UCSD-AML1 (cell line): ENCODE measurements around the gene MRM2.
"Not testable (repeated sequence)": the region's sequence is repeated elsewhere in the genome, so short reads cannot be mapped to it uniquely, and the experiment has no call there.

Experiments
- DNase-seq: peaks from one replicate; lab custom pipeline; 2025; ENCODE audit not compliant: unreplicated experiment; lab: John Stamatoyannopoulos, UW

MRM2 gene

GRCh38 chr7:2269089-2269990 lies 27.3 kb upstream of the MRM2 start:
- DNase-seq: not testable (repeated sequence)

GRCh38 chr7:2266911-2267310 lies 24.9 kb upstream of the MRM2 start:
- no peak for DNase-seq

DNA sequence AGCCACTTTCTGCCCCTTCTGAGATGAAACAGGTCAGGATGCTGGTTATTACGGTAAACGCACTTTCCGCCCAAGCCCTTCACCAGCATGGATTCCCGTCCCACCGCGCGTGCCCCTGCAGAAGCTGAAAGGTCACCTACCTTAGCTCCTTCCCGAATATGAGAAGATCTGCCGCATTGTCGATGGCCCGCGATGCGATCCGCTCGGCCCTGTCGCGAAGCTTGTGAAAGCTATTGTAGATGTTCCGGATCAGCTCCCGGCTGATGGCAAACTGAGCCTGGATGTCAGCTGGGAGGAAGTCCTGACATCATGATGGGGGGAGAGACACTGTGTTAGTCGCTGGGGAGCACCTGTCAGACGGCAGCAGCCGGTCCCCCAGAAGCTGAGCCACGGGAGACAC lies 22.2 kb upstream of the MRM2 start:
- DNase-seq: no peak

- no peak for DNase-seq
Observed at GRCh38 chr7:2263176-2263575, 21.2 kb upstream of the MRM2 start.

DNA sequence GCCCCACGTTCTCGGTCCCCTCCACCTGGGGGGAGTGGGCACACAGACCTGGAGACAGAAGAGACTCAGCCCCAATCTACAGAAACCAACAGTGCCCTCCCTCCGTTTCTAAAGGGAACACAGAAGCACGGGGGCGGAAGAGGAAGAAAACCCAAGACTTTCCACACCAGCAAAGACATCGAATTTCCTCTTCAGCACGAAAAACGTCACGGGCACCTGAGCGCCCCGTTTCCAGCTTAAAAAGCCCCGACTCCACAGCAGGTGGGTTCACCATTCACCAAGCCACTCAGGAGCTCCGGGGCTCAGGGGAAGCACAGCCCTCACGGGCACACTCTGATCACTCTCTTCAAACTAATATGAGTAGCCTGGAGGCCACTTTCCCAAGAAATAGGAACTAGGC lies 19.6 kb upstream of the MRM2 start:
- DNase-seq: peak; percentile 14

DNA sequence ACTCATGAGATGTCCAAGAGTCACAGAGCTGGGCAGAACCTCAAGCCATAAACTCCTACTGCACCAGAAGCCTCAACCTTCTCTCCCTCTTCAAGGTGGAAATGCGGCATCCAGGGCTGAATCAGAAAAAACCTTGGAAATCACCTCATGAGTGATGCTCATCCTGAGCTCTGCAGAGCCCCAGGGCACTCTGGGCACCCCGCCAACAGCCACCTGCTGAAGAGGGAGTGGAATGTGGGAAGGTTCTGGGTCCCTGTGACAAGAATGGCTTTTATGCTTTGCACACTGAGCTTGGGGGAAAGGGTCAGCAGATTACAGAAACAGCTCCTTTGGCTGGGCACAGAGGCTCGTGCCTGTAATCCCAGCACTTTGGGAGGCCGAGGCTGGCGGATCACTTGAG lies 18.8 kb upstream of the MRM2 start:
- no peak for DNase-seq

DNA sequence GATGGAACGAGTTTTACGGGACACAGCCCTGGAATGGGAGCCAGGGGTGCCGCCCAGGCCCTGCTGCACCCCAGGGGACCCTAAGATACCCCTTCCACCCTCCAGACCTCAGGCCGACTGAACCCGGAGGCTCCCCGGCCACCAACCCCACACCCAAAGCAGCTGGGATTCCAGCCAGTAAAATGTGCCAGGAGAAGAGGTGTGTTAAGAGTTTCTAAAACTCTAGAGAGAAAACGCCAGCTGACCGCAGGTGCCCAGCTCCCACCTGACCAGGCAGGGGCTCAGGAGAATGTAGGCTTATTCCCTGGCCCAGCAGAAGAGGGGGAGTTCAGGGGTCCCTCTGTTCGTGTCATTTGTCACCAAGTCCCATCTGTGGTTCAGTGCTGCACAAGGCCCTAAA lies 17.5 kb upstream of the MRM2 start:
- DNase-seq: no peak

GRCh38 chr7:2258661-2259365 lies 16.8 kb upstream of the MRM2 start:
- DNase-seq: no peak

GRCh38 chr7:2257651-2258050 lies 15.6 kb upstream of the MRM2 start:
- DNase-seq: no peak

DNA sequence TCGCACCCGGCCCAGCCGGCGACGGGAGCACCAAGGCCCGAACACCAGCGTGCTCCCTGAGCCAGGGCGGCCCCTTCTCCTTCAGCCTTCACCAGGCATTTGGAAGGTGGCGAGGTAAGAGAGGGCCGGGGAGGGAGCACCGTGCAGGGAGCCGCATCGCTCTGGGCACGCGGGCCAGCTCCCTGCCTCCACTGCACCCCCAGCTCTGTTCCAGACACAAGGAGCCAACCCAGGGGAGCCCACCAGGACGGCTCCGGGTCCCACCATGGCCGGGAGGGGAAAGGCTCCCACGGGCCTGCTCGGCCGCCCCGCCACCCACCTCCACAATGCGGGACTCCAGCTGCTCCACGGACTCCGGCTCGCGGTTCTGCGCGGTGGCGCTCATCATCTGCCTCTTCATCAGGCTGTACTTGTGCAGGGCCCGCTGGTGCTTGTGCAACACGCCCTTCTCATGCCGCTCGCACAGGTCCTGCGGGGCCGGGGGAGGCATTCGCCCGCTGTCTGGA lies 15.1 kb upstream of the MRM2 start:
- no peak for DNase-seq

DNA sequence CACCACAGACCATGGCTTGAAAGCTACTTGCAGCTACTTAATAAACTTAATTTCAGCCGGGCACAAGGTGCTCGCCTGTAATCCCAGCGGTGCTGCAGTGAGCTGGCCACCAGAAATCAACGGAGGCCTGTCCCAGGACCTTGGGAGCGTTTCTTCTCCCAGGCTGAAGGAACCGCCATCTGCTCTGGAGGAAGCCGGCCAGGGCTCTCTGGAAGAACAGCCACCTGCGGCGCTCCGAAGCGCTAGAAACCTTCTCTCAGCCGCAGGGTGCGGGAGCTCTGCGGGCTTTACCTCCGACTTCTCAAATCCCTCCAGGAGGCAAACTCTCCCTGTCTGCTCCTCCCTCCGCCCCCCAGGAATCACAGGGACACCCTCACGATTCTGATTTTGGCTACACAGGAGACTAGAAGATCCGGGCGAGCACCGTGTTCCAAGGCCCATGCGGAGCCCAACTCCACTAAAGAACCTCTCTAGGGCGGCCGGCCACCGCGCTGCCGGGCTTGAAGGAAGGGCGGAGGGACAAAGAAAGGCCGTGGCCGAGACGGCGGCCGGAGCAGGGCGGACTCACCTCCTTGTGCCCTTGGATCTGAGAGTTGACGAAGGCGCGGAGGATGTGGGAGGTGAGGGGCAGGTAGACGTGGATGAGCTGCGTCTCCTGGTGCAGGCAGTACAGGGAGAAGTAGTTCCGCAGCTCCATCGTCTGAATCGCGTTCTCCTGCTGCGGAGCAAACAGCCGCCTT lies 14.5 kb upstream of the MRM2 start:
- DNase-seq: no peak

- DNase-seq: no peak
Observed at GRCh38 chr7:2255145-2256139, 13.4 kb upstream of the MRM2 start.

DNA sequence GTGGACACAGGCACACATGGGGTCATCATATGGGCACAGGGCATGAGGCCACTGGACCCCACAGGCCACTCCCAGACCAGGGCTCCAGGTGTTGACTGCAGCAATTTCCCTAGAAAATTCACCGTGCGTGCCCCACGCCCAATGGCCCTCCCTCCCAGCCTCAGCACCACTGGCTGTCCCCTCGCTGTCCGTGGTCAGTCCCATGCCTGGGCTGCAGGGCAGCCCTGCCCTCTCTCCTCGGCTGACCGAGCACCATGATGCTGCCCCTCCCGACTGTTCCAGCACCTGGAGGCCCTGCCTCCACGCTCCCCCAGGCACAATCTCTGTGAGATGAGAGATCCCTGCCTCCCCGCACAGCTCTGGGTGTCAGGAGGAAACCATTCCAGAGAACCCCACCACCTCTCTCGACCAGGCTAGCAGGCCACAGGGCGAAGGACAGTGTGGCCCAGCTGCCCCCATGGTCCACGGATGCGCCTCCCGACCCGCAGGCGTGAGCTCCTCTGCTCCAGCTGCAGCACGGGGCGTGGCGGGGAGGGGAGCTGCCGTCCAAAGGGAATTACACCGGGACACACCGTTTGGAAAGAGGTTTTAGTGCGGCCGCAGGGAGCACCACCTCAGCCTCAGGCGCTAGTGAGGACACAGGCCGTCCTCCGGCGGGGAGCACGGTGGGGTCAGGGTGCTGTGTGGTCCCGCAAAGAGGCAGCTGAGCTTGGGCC lies 12.6 kb upstream of the MRM2 start:
- DNase-seq: no peak

DNA sequence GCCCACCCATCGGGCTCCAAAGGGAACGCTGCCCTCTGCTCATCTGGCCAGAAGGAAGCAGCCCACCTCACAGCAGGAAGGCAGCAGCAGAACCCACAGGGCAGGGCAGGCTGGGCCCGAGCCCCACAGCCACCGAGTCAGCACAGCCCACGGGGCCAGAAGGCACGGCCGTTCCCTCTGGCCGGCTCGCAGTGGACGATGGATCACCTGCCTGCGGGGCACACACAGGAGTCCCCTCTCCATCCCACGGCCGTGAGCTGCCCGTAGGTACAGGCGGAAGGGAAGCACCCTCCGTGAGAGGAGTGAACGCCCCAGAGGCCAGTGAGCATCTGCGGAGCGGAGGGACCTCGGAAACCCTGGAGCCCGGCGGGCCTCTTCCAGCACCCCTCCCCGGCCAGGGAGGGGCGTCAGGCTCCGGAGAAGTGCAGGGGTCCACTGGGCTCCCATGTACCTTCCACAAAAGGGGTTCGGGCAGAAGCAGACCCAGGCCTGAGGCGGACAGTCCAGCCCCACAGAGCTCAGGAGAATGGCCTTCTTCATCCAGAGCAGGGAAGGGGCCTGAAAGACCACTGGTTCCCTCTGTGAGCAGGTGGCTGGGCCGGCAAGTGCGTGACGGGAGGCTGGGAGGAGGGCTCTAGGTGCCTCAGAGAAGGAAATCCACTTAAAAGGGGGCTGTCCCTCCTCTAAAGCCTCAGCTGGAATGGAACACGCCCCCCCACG lies 11.7 kb upstream of the MRM2 start:
- DNase-seq: no peak

GRCh38 chr7:2253021-2253420 lies 11.0 kb upstream of the MRM2 start:
- no peak for DNase-seq

DNA sequence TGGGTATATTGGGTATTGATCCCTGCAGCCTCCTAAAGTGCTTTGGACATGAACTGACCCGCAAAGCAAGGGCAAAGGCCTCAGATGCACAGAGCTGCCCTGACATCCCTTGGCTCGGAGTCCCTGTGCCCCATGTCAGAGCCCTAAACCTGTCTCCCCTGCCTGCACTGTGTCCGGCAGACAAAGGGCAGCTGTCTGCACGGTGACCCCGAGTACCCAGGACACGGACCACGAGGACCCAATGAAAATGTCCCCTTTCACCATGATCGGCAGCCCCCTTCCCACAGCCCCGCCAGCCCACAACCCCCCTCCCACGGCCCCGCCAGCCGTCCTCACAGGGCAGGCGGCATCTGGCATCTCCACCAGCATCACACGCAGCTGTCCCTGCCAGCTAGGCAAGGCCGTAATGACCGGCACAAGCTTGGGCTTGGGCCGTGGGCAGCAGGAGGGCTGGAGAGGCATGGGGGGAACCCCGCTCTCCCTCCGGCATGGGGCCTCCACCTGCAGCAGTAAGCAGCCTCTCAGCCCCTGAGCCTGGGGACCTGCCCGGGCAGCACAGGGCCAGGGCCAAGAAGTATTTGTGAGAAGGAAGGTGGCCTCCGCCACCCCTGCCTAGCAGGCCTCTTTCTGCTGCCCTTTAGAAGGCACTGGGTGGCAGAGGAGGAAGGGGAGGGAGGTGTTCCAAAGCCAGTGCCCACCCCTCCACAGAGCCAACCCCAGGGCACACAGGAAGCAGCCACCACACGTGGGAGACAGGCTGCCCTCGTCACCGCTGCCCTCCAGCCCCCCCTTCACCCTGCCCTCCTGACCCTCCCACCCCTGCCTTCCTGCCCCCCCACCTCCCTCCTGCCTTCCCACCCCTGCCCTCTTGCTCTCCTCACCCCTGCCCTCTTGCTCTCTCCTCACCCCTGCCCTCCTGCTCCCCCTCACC lies 10.1 kb upstream of the MRM2 start:
- peak; percentile 52 for DNase-seq

DNA sequence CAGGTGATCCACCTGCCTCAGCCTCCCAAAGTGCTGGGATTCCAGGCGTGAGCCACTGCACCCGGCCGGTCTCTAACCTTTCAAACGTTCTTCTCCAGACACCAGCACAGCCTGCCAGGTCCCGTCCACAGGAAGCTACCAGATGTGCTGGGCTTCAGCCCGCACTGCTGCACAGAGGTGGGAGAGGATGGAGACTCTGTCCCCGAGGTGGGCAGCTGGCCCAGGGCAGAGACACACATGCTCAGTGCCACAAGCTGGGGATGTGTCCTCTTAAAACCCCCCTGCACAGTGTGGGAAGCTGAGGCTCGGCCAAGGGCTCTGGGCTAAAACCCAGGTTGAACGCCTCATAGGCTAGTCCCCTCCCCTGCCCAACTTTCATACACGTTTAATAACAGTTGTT lies 9.4 kb upstream of the MRM2 start:
- no peak for DNase-seq

DNA sequence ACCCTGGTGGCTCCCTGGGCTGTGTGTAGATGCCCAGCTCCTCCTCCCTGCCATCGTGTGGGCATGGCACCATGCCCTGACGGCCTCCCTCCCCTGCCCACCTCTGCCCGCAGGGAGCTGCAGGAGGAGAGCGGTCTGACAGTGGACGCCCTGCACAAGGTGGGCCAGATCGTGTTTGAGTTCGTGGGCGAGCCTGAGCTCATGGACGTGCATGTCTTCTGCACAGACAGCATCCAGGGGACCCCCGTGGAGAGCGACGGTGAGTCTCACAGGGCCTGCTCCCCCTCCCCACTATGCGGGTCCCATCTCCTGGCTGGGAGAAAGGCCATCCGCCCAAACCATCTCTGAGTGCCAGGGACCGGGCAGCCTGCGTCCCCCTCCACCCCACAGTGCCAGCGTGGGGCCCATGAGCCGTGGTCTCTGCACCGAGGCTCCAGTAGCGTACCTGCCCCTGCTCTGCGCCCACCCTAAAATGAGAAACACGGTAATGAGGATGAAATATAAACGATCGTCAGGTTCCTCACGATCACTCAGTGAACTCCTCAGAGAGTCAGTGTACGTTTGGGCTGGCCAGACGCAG lies 7.8 kb upstream of the MRM2 start:
- no peak for DNase-seq
